HUES6 (cell line): ENCODE measurements around the gene DLGAP1.

Experiments
- H3K27ac ChIP-seq: 2 replicates; pipeline ENCODE4 v1.7.0; 2013; ENCODE audit warnings: low read depth, mild to moderate bottlenecking, low read length, inconsistent platforms
- H3K27me3 ChIP-seq: 2 replicates; pipeline ENCODE4 v1.6.1; 2013; ENCODE audit warnings: low read length; ENCODE audit not compliant: control insufficient read depth, insufficient read depth
- H3K36me3 ChIP-seq: 2 replicates; pipeline ENCODE4 v1.6.1; 2013; ENCODE audit warnings: low read length; ENCODE audit not compliant: control insufficient read depth, insufficient read depth
- H3K4me1 ChIP-seq: 2 replicates; pipeline ENCODE4 v1.6.1; 2013; ENCODE audit warnings: low read length; ENCODE audit not compliant: control insufficient read depth, insufficient read depth
- H3K4me3 ChIP-seq: 2 replicates; pipeline ENCODE4 v1.5.1; 2013; ENCODE audit warnings: low read depth, low read length
- H3K9ac ChIP-seq: one replicate; pipeline ENCODE4 v1.6.1; 2013; ENCODE audit warnings: mild to moderate bottlenecking, low read length
- H3K9me3 ChIP-seq: 2 replicates; pipeline ENCODE4 v1.6.1; 2013; ENCODE audit warnings: low read depth, low read length; ENCODE audit not compliant: control insufficient read depth, insufficient read depth

DLGAP1 gene

GRCh38 chr18:4224031-4224704 is 230.9 kb downstream of the DLGAP1 start:
- Histone ChIP-seq H3K4me1 (peaks cover 8% of the 10 kb centered on the region; the same call in 1 of the 2 replicates), H3K9ac (no peak overlapping the region), H3K9me3 (peaks cover 4% of the 10 kb centered on the region; the same call in 1 of the 2 replicates), H3K36me3 (no peaks in the 10 kb centered on the region), H3K4me3 (no peak overlapping the region), H3K27ac (no peak overlapping the region), H3K27me3 (no peaks in the 10 kb centered on the region)

GRCh38 chr18:4211111-4211837 is 243.8 kb downstream of the DLGAP1 start:
- Histone ChIP-seq H3K9me3 (no peaks in the 10 kb centered on the region), H3K36me3 (no peaks in the 10 kb centered on the region), H3K27ac (no peak overlapping the region), H3K27me3 (no peaks in the 10 kb centered on the region), H3K4me1 (peaks cover 10% of the 10 kb centered on the region; the same call in 1 of the 2 replicates), H3K4me3 (no peak overlapping the region), H3K9ac (no peak overlapping the region)

DNA sequence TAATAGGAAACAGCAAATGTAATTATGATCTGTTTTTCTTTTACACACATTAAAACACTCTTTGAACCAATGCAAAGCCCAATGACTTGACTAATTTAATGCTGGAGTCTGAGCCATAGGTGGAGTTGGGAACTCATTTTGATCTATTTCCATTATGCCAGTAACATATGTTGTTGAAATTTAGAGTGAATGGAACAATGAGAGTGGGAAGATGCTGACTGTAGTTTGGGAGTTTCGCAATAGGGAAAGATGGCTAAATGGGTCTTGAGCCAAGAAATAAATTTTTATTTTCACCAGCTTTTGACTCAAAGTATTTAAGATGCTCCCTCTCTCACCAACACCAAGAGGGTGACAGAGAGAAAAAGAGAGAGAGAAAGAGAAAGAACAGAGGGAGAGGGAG is 246.7 kb downstream of the DLGAP1 start:
- Histone ChIP-seq H3K4me1 (peaks cover 12% of the 10 kb centered on the region; the same call in 1 of the 2 replicates), H3K27ac (no peak overlapping the region), H3K27me3 (no peaks in the 10 kb centered on the region), H3K4me3 (no peak overlapping the region), H3K36me3 (no peaks in the 10 kb centered on the region), H3K9me3 (no peaks in the 10 kb centered on the region), H3K9ac (no peak overlapping the region)

DNA sequence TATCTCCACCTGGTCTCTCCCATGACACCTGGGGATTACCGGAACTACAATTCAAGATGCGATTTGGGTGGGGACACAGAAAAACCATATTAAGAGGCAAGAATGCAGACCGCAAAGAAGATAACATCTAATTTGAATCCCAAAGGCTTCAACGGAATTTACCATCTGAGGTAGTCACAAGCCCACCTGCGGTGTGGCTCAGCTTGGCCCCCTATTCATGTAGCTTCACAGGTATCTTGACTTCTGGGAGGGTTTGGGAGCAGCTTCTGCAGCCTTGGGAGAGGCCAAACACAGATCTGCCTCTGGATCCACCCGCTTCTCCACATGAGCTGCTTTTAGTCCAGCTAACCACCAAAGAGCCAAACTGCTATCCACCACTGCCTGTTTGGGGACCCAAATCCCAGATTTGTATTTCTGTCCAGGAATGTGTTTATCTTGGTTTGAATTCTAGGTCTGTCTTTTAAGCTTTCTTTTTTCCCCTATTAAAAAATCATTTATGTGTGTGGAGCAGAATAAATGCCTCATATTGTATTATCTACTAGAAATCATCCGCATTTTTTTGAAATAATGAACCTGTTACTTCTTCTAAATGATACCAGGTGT is 247.6 kb downstream of the DLGAP1 start:
- Histone ChIP-seq H3K9ac (no peak overlapping the region), H3K36me3 (no peaks in the 10 kb centered on the region)

GRCh38 chr18:4204438-4204720 is 250.7 kb downstream of the DLGAP1 start:
- Histone ChIP-seq H3K36me3 (no peaks in the 10 kb centered on the region), H3K9ac (no peak overlapping the region), H3K27ac (no peak overlapping the region), H3K9me3 (no peaks in the 10 kb centered on the region), H3K4me3 (no peak overlapping the region), H3K4me1 (peaks cover 12% of the 10 kb centered on the region; the same call in 1 of the 2 replicates), H3K27me3 (no peaks in the 10 kb centered on the region)

More for the DNA sequence above, 247.6 kb downstream of the DLGAP1 start:
- Histone ChIP-seq H3K4me3 (no peak overlapping the region), H3K4me1 (peaks cover 12% of the 10 kb centered on the region; the same call in 1 of the 2 replicates), H3K9me3 (no peaks in the 10 kb centered on the region), H3K27ac (no peak overlapping the region), H3K27me3 (no peaks in the 10 kb centered on the region)

GRCh38 chr18:4203568-4204437 is 251.3 kb downstream of the DLGAP1 start:
- Histone ChIP-seq H3K4me3 (no peak overlapping the region), H3K4me1 (peaks cover 12% of the 10 kb centered on the region), H3K36me3 (no peaks in the 10 kb centered on the region), H3K27ac (no peak overlapping the region), H3K9ac (no peak overlapping the region), H3K27me3 (no peaks in the 10 kb centered on the region), H3K9me3 (no peaks in the 10 kb centered on the region)

DNA sequence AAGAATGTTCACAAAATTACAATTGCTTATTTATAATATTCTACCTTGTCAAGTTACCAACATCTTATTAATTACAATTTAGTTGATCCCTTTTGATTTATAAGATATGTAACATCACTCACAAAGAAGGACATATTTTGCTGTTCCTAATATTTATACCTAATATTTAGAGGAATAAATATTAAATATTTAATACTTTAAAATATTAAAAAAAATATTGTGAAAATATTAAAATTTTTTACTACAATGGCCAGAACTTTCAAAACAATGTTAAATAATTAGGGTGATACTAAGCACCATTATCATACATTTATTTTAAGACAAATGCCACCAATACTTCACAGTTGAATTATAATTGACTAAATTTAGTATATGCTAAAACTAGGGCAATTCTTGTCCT is 254.7 kb downstream of the DLGAP1 start:
- H3K4me3 ChIP-seq, result no peak overlapping the region
- H3K36me3 ChIP-seq, result no peaks in the 10 kb centered on the region
- H3K4me1 ChIP-seq, result peaks cover 10% of the 10 kb centered on the region
- no peak overlapping the region for H3K9ac ChIP-seq
- H3K27ac ChIP-seq, result no peak overlapping the region
- no peaks in the 10 kb centered on the region for H3K27me3 ChIP-seq
- H3K9me3 ChIP-seq, result no peaks in the 10 kb centered on the region

DNA sequence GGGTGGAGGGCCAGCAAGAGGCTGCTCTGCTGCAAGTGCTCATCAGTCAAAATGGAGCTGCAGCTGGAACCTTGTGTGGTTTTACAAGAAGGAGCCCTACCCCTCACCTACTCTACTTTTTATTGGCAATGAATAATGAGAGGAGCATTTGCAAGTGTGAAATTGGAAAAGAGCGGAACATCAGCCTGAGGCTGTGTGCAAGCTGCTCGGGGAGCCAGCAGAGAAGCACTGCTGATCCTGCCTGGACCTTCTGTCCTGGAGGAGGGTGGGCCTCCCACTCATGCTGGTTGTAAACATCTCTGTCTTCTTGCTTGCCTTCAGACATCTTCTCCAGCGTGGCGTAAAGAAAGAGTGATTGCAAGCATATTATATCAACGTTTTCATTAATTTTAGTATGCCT is 256.2 kb downstream of the DLGAP1 start:
- Histone ChIP-seq H3K36me3 (no peaks in the 10 kb centered on the region), H3K4me3 (no peak overlapping the region), H3K27me3 (no peaks in the 10 kb centered on the region), H3K9ac (no peak overlapping the region), H3K27ac (no peak overlapping the region), H3K4me1 (peaks cover 13% of the 10 kb centered on the region), H3K9me3 (no peaks in the 10 kb centered on the region)

DNA sequence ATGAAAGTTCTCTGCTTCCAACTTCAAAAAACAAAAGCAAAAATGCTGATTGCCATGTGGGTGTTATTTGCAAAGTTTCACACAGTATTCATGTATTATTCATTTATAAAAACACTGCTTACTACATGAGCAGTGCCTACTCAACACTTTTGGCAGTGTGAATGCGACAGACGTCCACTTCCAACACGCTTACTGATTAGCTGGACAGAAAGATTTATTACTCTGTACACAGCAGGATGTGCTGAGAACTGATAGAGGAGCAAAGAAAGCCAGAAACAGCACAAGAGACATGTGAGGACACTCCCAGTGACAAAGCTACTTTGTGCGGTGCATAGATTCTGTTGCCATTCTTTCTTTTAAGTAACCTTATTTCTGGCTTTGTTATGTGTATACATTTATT is 258.8 kb downstream of the DLGAP1 start:
- H3K36me3 ChIP-seq, result no peaks in the 10 kb centered on the region

GRCh38 chr18:4193086-4193485 is 262.0 kb downstream of the DLGAP1 start:
- H3K4me1 ChIP-seq, result peaks cover 13% of the 10 kb centered on the region
- no peak overlapping the region for H3K4me3 ChIP-seq
- H3K27ac ChIP-seq, result no peak overlapping the region
- H3K9me3 ChIP-seq, result no peaks in the 10 kb centered on the region
- H3K36me3 ChIP-seq, result no peaks in the 10 kb centered on the region; the same call in 1 of the 2 replicates
- H3K27me3 ChIP-seq, result no peaks in the 10 kb centered on the region
- no peak overlapping the region for H3K9ac ChIP-seq

More for the DNA sequence above, 258.8 kb downstream of the DLGAP1 start:
- Histone ChIP-seq H3K27me3 (no peaks in the 10 kb centered on the region), H3K4me1 (peaks cover 13% of the 10 kb centered on the region), H3K27ac (no peak overlapping the region), H3K9me3 (no peaks in the 10 kb centered on the region), H3K4me3 (no peak overlapping the region), H3K9ac (no peak overlapping the region)
